Fibroblast of skin of left biceps (primary cell): Measurements from ENCODE around the gene MEG3.
"Not testable (repeated sequence)": the region's sequence is repeated elsewhere in the genome, so short reads cannot be mapped to it uniquely, and the experiment has no call there.

Source experiments
- DNase-seq, 2 experiments: peaks; one replicate each; pipeline ENCODE4 v3.0.0-alpha.2; 2013; ENCODE audit warnings: low read depth in 2 of 2

The MEG3 gene

GRCh38 chr14:100788942-100789341, 37.0 kb upstream of the MEG3 start:
- no peak for DNase-seq

GRCh38 chr14:100789460-100790417, 36.2 kb upstream of the MEG3 start:
- DNase-seq: no peak

- DNase-seq: peak; percentile 42 to 48
These were observed 35.2 kb upstream of the MEG3 start for GRCh38 chr14:100790502-100791347.

GRCh38 chr14:100791348-100791735, 34.6 kb upstream of the MEG3 start:
- no peak for DNase-seq

GRCh38 chr14:100791995-100792394, 33.9 kb upstream of the MEG3 start:
- no peak for DNase-seq

GRCh38 chr14:100796946-100797345, 29.0 kb upstream of the MEG3 start:
- DNase-seq: no peak

GRCh38 chr14:100800041-100800440, 25.9 kb upstream of the MEG3 start:
- no peak for DNase-seq

- DNase-seq: not testable (repeated sequence)
These were observed 24.5 kb upstream of the MEG3 start for GRCh38 chr14:100801433-100801832.

- no peak for DNase-seq
These were observed 23.7 kb upstream of the MEG3 start for GRCh38 chr14:100802179-100802578.

GRCh38 chr14:100802766-100803165, 23.2 kb upstream of the MEG3 start:
- DNase-seq: no peak

GRCh38 chr14:100803226-100803625, 22.7 kb upstream of the MEG3 start:
- no peak for DNase-seq

- no peak for DNase-seq
These were observed 22.2 kb upstream of the MEG3 start for GRCh38 chr14:100803676-100804075.

GRCh38 chr14:100804138-100804537, 21.8 kb upstream of the MEG3 start:
- no peak for DNase-seq

GRCh38 chr14:100804558-100805309, 21.2 kb upstream of the MEG3 start:
- no peak for DNase-seq

GRCh38 chr14:100806386-100806785, 19.5 kb upstream of the MEG3 start:
- no peak for DNase-seq

- DNase-seq: no peak
These were observed 18.4 kb upstream of the MEG3 start for GRCh38 chr14:100807496-100807895.

GRCh38 chr14:100807979-100808734, 17.8 kb upstream of the MEG3 start:
- DNase-seq: no peak

GRCh38 chr14:100810435-100810834, 15.5 kb upstream of the MEG3 start:
- no peak for DNase-seq

- DNase-seq: no peak
These were observed 15.0 kb upstream of the MEG3 start for GRCh38 chr14:100810861-100811461.

GRCh38 chr14:100813291-100813690, 12.6 kb upstream of the MEG3 start:
- DNase-seq: no peak
